Lower lobe of right lung (tissue), 2 donors: ENCODE measurements around the gene SYPL1. TPM values are rescaled to one million over a fixed set of nuclear protein-coding genes. Genes with fewer than 3 reads are reported as not detected.

Experiments
- ATAC-seq, 2 donors: fragments of 200-7000 bp; cut with Tn5 transposase; one replicate each; pipeline ENCODE4 v1.9.1; 2020 to 2022; ENCODE audit warnings: mild to moderate bottlenecking in 2 of 2, moderate library complexity in 2 of 2
- DNase-seq: peaks from one replicate; pipeline ENCODE4 v3.0.0-alpha.2; 2020
- H3K27ac ChIP-seq: fragments of 200-600 bp; one replicate; pipeline ENCODE4 v1.8.0; 2022
- H3K27me3 ChIP-seq: fragments of 200-600 bp; one replicate; pipeline ENCODE4 v1.8.0; 2022; ENCODE audit warnings: low read depth
- H3K36me3 ChIP-seq: fragments of 200-600 bp; one replicate; pipeline ENCODE4 v1.8.0; 2022; ENCODE audit warnings: mild to moderate bottlenecking
- H3K4me1 ChIP-seq: fragments of 200-600 bp; one replicate; pipeline ENCODE4 v1.8.0; 2022
- H3K4me3 ChIP-seq: fragments of 200-600 bp; one replicate; pipeline ENCODE4 v1.8.0; 2022; ENCODE audit warnings: mild to moderate bottlenecking
- H3K9me3 ChIP-seq: fragments of 200-600 bp; one replicate; pipeline ENCODE4 v1.8.0; 2022
- intact Hi-C: fragments of 100-400 bp; cut with DNase I; formaldehyde crosslinking; loops from one replicate; pipeline ENCODE4 v1.11.0; 2022
- long read RNA-seq: library from polyadenylated mRNA; unstranded; transcript quantifications from one replicate; pipeline ENCODE4 v2.0.0, GENCODE V29; 2021
- total RNA-seq: library from RNA; stranded (reverse); fragmentation: NEBNext Ultra II Directional; extraction: Animal tissue kit (Norgen Biotek cat#: 25700); gene quantifications from one replicate; pipeline ENCODE4 v1.2.1, GENCODE V29; 2021
- TF ChIP-seq, protein P1 (sequence below): fragments of 200-600 bp; IDR thresholded peaks from one replicate; pipeline ENCODE4 v1.8.0; 2022; ENCODE audit warnings: antibody characterized with exemption, mild to moderate bottlenecking
- donor health status: DM: no; HTN: yes; CAD: no; lungs with severe emphysema.

The SYPL1 gene
- total RNA-seq = 79.6 TPM
- long read RNA-seq, transcript SYPL1-202 (5 exons, 2,151 nt) = major isoform, 198 of 207 reads
- long read RNA-seq, partial matches to known transcripts = 1 of 207 reads
- long read RNA-seq, other reads (novel, unspliced or antisense) = 7 of 207 reads

DNA sequence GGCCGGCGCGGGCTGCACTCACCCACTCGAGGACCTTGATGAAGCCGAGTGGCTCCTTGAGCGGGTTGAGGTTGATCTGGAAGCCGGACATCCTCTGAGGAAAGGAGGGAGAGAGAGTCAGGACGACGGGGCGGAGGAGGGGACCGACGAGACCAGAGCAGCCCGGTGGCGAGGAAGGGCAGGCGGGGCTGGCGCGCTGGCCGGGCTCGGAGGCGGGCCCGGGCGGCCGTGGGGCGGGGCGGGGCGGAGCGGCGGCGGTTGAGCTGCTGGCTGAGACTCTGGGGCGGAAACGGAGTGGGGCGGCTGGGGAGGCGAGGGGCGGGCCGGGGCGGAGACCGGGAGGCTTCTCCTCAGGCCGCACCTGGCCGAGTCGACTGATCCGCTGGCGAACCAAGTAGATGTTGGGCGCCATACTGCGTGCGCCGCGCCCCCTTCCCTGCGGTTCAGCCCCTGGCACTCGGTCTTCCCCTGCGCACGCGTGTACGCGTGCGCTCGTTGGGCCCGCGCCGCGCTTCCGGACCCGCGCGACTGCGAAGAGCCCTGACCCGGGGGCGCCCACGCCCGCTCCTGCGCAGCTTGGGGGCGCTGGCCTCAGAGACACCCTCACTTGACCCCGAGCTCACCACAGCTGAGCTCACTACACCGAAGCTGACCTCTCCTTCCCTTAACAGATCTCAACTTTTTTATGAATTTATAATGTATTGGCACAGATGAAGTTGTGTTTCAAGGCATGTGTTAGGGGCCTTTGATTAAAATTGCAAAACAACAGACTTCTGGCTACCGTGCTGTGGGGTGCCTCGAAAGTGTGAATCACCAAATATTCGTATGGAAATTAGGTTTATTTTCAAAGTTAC is at the start of gene SYPL1:
SYPL1 (minus strand) TSS at position 195 of the 854 bp plus-strand sequence; CDS start at position 91, 104 bp downstream.
- ATAC-seq = peak; percentile 97 to 98
- intact Hi-C loops = no loop called here

DNA sequence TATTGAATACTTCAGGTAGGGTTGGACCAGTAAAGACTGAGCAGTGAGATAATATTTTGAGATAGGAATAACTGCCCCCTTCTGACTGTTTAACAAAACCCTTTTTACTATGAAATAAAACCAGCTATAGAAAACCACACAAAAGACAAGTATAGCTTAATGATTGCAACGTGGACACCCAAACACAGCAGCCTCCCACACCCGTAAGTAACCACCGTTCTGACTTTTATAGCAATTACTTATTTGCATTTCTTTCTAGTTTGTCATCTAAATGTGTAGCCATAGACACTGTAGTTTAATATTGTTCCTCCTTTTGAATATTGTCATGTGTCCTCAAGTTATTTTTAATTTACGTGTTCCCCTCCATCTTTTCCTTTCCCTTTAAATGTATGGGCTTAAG is 42.9 kb upstream of the SYPL1 start:
- Histone ChIP-seq H3K4me1 (no peaks in the 10 kb centered on the region), H3K9me3 (no peaks in the 10 kb centered on the region), H3K4me3 (no peak overlapping the region), H3K36me3 (no peaks in the 10 kb centered on the region), H3K27me3 (no peaks in the 10 kb centered on the region), H3K27ac (no peak overlapping the region)
- TF ChIP-seq, protein P1, sequence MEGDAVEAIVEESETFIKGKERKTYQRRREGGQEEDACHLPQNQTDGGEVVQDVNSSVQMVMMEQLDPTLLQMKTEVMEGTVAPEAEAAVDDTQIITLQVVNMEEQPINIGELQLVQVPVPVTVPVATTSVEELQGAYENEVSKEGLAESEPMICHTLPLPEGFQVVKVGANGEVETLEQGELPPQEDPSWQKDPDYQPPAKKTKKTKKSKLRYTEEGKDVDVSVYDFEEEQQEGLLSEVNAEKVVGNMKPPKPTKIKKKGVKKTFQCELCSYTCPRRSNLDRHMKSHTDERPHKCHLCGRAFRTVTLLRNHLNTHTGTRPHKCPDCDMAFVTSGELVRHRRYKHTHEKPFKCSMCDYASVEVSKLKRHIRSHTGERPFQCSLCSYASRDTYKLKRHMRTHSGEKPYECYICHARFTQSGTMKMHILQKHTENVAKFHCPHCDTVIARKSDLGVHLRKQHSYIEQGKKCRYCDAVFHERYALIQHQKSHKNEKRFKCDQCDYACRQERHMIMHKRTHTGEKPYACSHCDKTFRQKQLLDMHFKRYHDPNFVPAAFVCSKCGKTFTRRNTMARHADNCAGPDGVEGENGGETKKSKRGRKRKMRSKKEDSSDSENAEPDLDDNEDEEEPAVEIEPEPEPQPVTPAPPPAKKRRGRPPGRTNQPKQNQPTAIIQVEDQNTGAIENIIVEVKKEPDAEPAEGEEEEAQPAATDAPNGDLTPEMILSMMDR = no peak
- intact Hi-C loops = no loop called here
- DNase-seq (no peak), ATAC-seq (no peak)

More for the DNA sequence above, at the start of gene SYPL1:
- TF ChIP-seq, protein P1 = peak; percentile 23
- H3K36me3 ChIP-seq = no peaks in the 10 kb centered on the region
- peak; percentile 97 for DNase-seq
- H3K4me3 ChIP-seq = peak within 1 kb of the TSS; percentile 73
- no peaks in the 10 kb centered on the region for H3K27me3 ChIP-seq
- H3K4me1 ChIP-seq = peaks cover 31% of the 10 kb centered on the region
- H3K9me3 ChIP-seq = no peaks in the 10 kb centered on the region
- H3K27ac ChIP-seq = peak within 1 kb of the TSS; percentile 97

DNA sequence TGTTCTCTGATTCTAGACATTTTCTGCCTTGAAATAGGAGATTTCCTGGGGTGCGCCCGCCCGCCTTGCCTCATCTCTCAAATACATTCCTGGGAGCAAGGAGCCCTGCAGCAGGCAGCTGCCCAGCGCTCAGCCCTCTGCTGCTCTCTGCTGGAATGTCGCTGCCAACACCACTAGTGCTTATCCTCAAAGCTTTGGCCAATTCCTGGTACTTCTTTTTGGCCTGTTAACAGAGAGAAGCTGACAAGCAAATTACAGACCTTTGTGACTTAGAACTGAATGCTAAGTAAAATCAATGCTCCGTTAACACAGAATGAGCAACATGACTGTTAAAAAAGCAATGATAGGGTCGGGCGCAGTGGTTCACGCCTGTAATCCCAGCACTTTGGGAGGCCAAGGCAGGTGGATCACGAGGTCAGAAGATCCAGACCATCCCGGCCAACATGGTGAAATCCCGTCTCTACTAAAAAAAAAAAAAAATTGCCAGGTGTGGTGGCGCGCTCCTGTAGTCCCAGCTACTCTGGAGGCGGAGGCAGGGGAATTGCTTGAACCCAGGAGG is 41.9 kb upstream of the SYPL1 start:
- ATAC-seq = peak; percentile 95 to 97
- intact Hi-C loops = loop anchor here (5.0 kb wide), 1 partner anchor 97 kb away; no protein-coding TSS in a partner anchor

DNA sequence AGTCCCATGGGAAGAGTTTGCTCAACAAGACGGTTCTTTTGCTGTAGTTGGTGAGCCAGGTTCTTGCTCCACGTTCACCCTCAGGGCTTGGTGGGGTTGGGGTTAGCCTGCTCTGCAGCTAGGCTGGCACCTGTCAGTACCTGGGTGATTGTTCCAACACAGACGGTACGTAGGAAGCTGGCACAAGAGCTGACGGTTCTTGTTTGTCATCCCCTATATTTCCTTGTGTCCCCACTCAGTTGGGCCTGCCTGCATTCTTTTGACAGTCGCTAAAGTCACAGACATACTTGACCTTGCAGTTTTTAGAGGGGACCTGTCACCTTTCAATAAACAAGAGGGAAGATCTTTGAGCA is 40.2 kb upstream of the SYPL1 start:
- no peak for ATAC-seq
- H3K27me3 ChIP-seq = no peaks in the 10 kb centered on the region
- intact Hi-C loops = loop anchor here (5.0 kb wide), 1 partner anchor 95 kb away; no protein-coding TSS in a partner anchor
- no peaks in the 10 kb centered on the region for H3K9me3 ChIP-seq
- no peak for DNase-seq
- H3K4me1 ChIP-seq = no peaks in the 10 kb centered on the region
- H3K36me3 ChIP-seq = no peaks in the 10 kb centered on the region
- TF ChIP-seq, protein P1 = no peak
- no peak overlapping the region for H3K27ac ChIP-seq
- H3K4me3 ChIP-seq = no peak overlapping the region

More for the DNA sequence above, 41.9 kb upstream of the SYPL1 start:
- Histone ChIP-seq H3K36me3 (no peaks in the 10 kb centered on the region), H3K9me3 (no peaks in the 10 kb centered on the region), H3K4me3 (no peak overlapping the region), H3K4me1 (no peaks in the 10 kb centered on the region), H3K27me3 (no peaks in the 10 kb centered on the region), H3K27ac (no peak overlapping the region)
- TF ChIP-seq, protein P1 = peak; percentile 96
- DNase-seq = peak; percentile 82

DNA sequence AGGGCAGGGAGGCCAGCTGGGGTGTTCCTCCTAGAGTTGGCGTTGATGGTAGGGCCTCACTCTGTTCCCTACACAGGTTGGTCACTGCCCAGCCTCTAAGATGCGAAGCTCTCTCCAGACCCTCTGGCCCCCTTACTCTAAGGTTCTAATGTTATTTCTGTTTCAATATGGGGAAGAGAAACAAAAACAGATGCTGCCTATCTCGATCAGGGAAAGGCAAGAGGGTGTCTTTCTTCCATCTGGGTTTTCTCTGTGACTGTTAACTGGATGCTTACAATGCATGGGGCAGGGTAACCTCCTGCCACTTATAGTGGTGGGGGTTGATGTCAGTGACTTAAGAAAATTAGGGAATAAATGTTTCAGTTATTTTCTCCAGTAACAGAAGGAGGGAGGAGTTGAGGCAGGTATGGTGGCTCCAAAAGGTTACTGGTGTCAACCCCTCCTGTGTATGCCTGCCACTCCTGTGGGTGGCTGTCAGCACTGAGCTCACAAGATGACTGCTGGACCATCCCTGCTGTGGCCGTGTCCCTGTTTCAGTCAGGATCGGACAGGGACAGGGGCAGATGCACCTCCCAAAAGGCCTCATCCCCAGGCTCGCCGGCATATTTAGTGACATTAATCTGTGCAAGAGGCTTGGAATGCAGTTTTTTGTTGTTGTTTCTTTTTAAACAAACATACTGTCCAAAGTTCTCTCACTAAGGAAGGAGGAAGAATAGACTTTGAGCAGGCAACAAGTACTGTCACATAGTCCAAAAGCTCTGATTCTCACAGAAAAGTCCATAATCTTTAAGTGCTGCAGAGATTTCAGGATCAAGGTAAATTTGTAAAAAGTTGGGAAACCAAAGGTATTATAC is 39.6 kb upstream of the SYPL1 start:
- no peak overlapping the region for H3K27ac ChIP-seq
- intact Hi-C loops = loop anchor here (5.0 kb wide), 1 partner anchor 94 kb away; no protein-coding TSS in a partner anchor
- no peak overlapping the region for H3K4me3 ChIP-seq
- H3K27me3 ChIP-seq = no peaks in the 10 kb centered on the region
- H3K9me3 ChIP-seq = no peaks in the 10 kb centered on the region
- DNase-seq (no peak), ATAC-seq (no peak)
- TF ChIP-seq, protein P1 = no peak
- H3K36me3 ChIP-seq = no peaks in the 10 kb centered on the region
- H3K4me1 ChIP-seq = no peaks in the 10 kb centered on the region
